ENCODE measurements around the gene NAA16. TPM values are rescaled to one million over a fixed set of nuclear protein-coding genes. Genes with fewer than 3 reads are reported as not detected.

The NAA16 gene
- total and polyA plus RNA-seq, 10 of the 15 experiments (the other 5 are each of a cell fraction or from before 2014, with no cell fraction given), result 5.4 to 18.5 (median 13.2) TPM

- RAD21 ChIA-PET (ENCODE audit: unreplicated experiment), result no interaction called here
- CTCF ChIA-PET, result no interaction called here
- FAIRE-seq, result peak; percentile 13
- POLR2A ChIA-PET, result no interaction called here
- no peak for DNase-seq (ENCODE audit: low read depth, low spot score)
- no peaks in the 10 kb centered on the region for H4K20me1 ChIP-seq (ENCODE audit: control insufficient read depth, insufficient read depth)
- H3K27ac ChIP-seq (ENCODE audit: control insufficient read depth, insufficient read depth), result no peak overlapping the region
- no peaks in the 10 kb centered on the region for H3K9me3 ChIP-seq (replicated peaks; ENCODE audit: control insufficient read depth, insufficient read depth, low read length)
- H3K4me2 ChIP-seq (ENCODE audit: control insufficient read depth, insufficient read depth), result no peak overlapping the region
- no peak overlapping the region for H3K4me3 ChIP-seq
- no peaks in the 10 kb centered on the region for H3K4me1 ChIP-seq (ENCODE audit: control insufficient read depth, insufficient read depth, low read length)
- in situ Hi-C loops (cut with MboI) (no loop called here), intact Hi-C loops (cut with micrococcal nuclease; ENCODE audit: unreplicated experiment) (no loop called here)
- no peaks in the 10 kb centered on the region for H3K79me2 ChIP-seq (ENCODE audit: control insufficient read depth, insufficient read depth, low read length)
- no peaks in the 10 kb centered on the region for H3K36me3 ChIP-seq (ENCODE audit: control insufficient read depth in 2 of 2, insufficient read depth in 2 of 2, low read length in 1 of 2)
- BruUV-seq (replicated peaks), result no TSS peak
- H3K27me3 ChIP-seq (replicated peaks in 1 of 2; ENCODE audit: control insufficient read depth in 2 of 2, insufficient read depth in 2 of 2, low read length in 1 of 2), result no peaks in the 10 kb centered on the region
- H3K9ac ChIP-seq (ENCODE audit: control insufficient read depth, insufficient read depth, low read length), result no peak overlapping the region
- SMC1A ChIA-PET (ENCODE audit: uncharacterized antibody, unreplicated experiment), result interaction anchor here (0.7 kb wide), 1 partner anchor 373 kb away, joined by 3 read pairs; no protein-coding TSS in a partner anchor
- ATAC-seq, result no peak
- no peak overlapping the region for H2AFZ ChIP-seq (ENCODE audit: control insufficient read depth, low read depth, low read length)
- 0% methylated on average over 1 of the region's 1 CpG for WGBS (ENCODE audit: insufficient coverage, insufficient replicate concordance, low lambda C conversion rate, missing lambda C conversion rate)
- TF ChIP-seq KAT2A (conservative IDR thresholded peaks at IDR 0.05; ENCODE audit: control insufficient read depth, low read depth, low read length) (no peak), JUND (IDR thresholded peaks at IDR 0.05; ENCODE audit: low read depth, low read length) (no peak)
These were observed 16.2 kb upstream of the NAA16 start for GRCh38 chr13:41294914-41295313.

DNA sequence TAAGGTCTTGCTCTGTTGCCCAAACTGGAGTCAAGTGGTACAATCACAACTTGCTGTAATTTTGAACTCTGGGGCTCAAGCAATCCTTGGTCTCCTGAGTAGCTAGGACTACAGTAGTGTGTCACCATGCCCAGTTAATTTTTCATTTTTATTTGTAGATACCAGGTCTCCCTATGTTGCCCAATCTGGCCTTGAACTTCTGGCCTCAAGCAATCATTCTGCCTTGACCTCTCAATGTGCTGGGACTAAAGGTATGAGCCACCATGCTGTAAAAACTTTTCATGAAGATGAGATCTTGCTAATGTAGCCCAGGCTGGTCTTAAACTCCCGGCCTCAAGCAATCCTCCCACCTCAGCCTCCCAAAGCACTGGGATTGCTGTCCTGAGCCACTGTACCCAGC, 15.1 kb upstream of the NAA16 start:
- intact Hi-C loops (cut with micrococcal nuclease; ENCODE audit: unreplicated experiment), result no loop called here
- SMC1A ChIA-PET (ENCODE audit: uncharacterized antibody, unreplicated experiment), result no interaction called here
- no TSS peak for BruUV-seq (replicated peaks)
- 92% methylated on average over 1 of the region's 1 CpG for WGBS (ENCODE audit: insufficient coverage, insufficient replicate concordance, low lambda C conversion rate, missing lambda C conversion rate)
- no peak for FAIRE-seq
- no peaks in the 10 kb centered on the region for H3K27me3 ChIP-seq (replicated peaks in 1 of 2; ENCODE audit: control insufficient read depth in 2 of 2, insufficient read depth in 2 of 2, low read length in 1 of 2)
- no peak overlapping the region for H3K27ac ChIP-seq (ENCODE audit: control insufficient read depth, insufficient read depth)
- no peak overlapping the region for H3K4me3 ChIP-seq
- no peaks in the 10 kb centered on the region for H3K79me2 ChIP-seq (ENCODE audit: control insufficient read depth, insufficient read depth, low read length)
- CTCF ChIA-PET, result interaction anchor here (0.7 kb wide), 1 partner anchor 17 kb away, joined by 3 read pairs; no protein-coding TSS in a partner anchor
- H3K9ac ChIP-seq (ENCODE audit: control insufficient read depth, insufficient read depth, low read length), result no peak overlapping the region
- RAD21 ChIA-PET (ENCODE audit: unreplicated experiment), result no interaction called here
- no peaks in the 10 kb centered on the region for H4K20me1 ChIP-seq (ENCODE audit: control insufficient read depth, insufficient read depth)
- in situ Hi-C loops (cut with MboI), result no loop called here
- TF ChIP-seq RUNX3 (IDR thresholded peaks at IDR 0.05; ENCODE audit: low read length), result no peak
- no peak for TF ChIP-seq SIN3A (IDR thresholded peaks at IDR 0.05; ENCODE audit: low read depth, low read length)
- no peak for TF ChIP-seq ATF7 (IDR thresholded peaks at IDR 0.05; ENCODE audit: low read depth)
- no peak for TF ChIP-seq MEF2B (IDR thresholded peaks at IDR 0.05; ENCODE audit: partially characterized antibody, poor library complexity, severe bottlenecking)
- TF ChIP-seq CBFB (IDR thresholded peaks at IDR 0.05; ENCODE audit: low read depth), result no peak
- TF ChIP-seq RFX5 (IDR thresholded peaks at IDR 0.05; ENCODE audit: low read depth, low read length), result no peak
- no peak for TF ChIP-seq YY1 (IDR thresholded peaks at IDR 0.05; ENCODE audit: low read depth, low read length)
- no peak for TF ChIP-seq TCF12 (IDR thresholded peaks at IDR 0.05; ENCODE audit: low read depth, low read length)
- no peak for TF ChIP-seq TAF1 (IDR thresholded peaks at IDR 0.05; ENCODE audit: borderline replicate concordance, low read depth, low read length)
- TF ChIP-seq NRF1 (conservative IDR thresholded peaks at IDR 0.05; ENCODE audit: low read depth, low read length), result no peak
- no peak for TF ChIP-seq SMAD5 (IDR thresholded peaks at IDR 0.05; ENCODE audit: low read depth)
- TF ChIP-seq RAD21 (IDR thresholded peaks at IDR 0.05; ENCODE audit: insufficient read depth, low read depth, low read length), result no peak
- TF ChIP-seq IKZF2 (IDR thresholded peaks at IDR 0.05), result no peak
- no peak for TF ChIP-seq PML (IDR thresholded peaks at IDR 0.05; ENCODE audit: low read length)
- TF ChIP-seq, protein P1, sequence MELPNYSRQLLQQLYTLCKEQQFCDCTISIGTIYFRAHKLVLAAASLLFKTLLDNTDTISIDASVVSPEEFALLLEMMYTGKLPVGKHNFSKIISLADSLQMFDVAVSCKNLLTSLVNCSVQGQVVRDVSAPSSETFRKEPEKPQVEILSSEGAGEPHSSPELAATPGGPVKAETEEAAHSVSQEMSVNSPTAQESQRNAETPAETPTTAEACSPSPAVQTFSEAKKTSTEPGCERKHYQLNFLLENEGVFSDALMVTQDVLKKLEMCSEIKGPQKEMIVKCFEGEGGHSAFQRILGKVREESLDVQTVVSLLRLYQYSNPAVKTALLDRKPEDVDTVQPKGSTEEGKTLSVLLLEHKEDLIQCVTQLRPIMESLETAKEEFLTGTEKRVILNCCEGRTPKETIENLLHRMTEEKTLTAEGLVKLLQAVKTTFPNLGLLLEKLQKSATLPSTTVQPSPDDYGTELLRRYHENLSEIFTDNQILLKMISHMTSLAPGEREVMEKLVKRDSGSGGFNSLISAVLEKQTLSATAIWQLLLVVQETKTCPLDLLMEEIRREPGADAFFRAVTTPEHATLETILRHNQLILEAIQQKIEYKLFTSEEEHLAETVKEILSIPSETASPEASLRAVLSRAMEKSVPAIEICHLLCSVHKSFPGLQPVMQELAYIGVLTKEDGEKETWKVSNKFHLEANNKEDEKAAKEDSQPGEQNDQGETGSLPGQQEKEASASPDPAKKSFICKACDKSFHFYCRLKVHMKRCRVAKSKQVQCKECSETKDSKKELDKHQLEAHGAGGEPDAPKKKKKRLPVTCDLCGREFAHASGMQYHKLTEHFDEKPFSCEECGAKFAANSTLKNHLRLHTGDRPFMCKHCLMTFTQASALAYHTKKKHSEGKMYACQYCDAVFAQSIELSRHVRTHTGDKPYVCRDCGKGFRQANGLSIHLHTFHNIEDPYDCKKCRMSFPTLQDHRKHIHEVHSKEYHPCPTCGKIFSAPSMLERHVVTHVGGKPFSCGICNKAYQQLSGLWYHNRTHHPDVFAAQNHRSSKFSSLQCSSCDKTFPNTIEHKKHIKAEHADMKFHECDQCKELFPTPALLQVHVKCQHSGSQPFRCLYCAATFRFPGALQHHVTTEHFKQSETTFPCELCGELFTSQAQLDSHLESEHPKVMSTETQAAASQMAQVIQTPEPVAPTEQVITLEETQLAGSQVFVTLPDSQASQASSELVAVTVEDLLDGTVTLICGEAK (IDR thresholded peaks at IDR 0.05; ENCODE audit: borderline replicate concordance), result no peak
- no peak for TF ChIP-seq MXI1 (IDR thresholded peaks at IDR 0.05; ENCODE audit: low read depth, low read length)
- no peak overlapping the region for H3K4me2 ChIP-seq (ENCODE audit: control insufficient read depth, insufficient read depth)
- no peaks in the 10 kb centered on the region for H3K4me1 ChIP-seq (ENCODE audit: control insufficient read depth, insufficient read depth, low read length)
- H3K9me3 ChIP-seq (replicated peaks; ENCODE audit: control insufficient read depth, insufficient read depth, low read length), result no peaks in the 10 kb centered on the region
- ATAC-seq, result no peak
- POLR2A ChIA-PET, result no interaction called here
- no peak for DNase-seq (ENCODE audit: low read depth, low spot score)
- H3K36me3 ChIP-seq (ENCODE audit: control insufficient read depth in 2 of 2, insufficient read depth in 2 of 2, low read length in 1 of 2), result no peaks in the 10 kb centered on the region
- H2AFZ ChIP-seq (ENCODE audit: control insufficient read depth, low read depth, low read length), result no peak overlapping the region

Measured in GM12878 (cell line).